ENCODE data around the gene GMIP. TPM values are rescaled to one million over a fixed set of nuclear protein-coding genes. Genes with fewer than 3 reads are reported as not detected.

GMIP gene
- polyA plus RNA-seq, 1 of the 3 experiments (the other 2 are of a cell fraction) = 6.3 TPM

- ChIA-PET CTCF (no interaction called here), POLR2A (no interaction called here)
- Histone ChIP-seq H3K4me3 (ENCODE audit: low read depth in 2 of 2, low read length in 1 of 2) (no peak overlapping the region), H3K27ac (ENCODE audit: low read depth in 2 of 2, low read length in 1 of 2) (no peak overlapping the region), H3K9ac (no peak overlapping the region), H3K9me3 (peaks cover 3% of the 10 kb centered on the region), H3K4me2 (no peak overlapping the region), H2AFZ (ENCODE audit: low read depth) (no peak overlapping the region), H3K79me2 (ENCODE audit: insufficient read depth) (peaks cover 37% of the 10 kb centered on the region), H3F3A (replicated peaks; ENCODE audit: insufficient read depth) (no peaks in the 10 kb centered on the region), H3K27me3 (ENCODE audit: insufficient read depth) (no peaks in the 10 kb centered on the region), H3K9me2 (no peaks in the 10 kb centered on the region), H3K4me1 (ENCODE audit: control insufficient read depth in 1 of 2, insufficient read depth in 2 of 2, low read depth in 1 of 2, low read length in 1 of 2) (no peaks in the 10 kb centered on the region; a peak in 1 of 4 replicates), H3K36me3 (replicated peaks in 1 of 2; ENCODE audit: control insufficient read depth in 1 of 2, insufficient read depth in 2 of 2, low read length in 1 of 2) (peaks cover 10 to 56% of the 10 kb centered on the region in 2 experiments), H4K20me1 (ENCODE audit: insufficient read depth) (no peaks in the 10 kb centered on the region)
- TF ChIP-seq YY1 (IDR thresholded peaks at IDR 0.05; ENCODE audit: low read depth) = no peak
- 98% methylated on average over 6 of the region's 6 CpGs for WGBS (ENCODE audit: low lambda C conversion rate)
- no peak for DNase-seq
Observed at GRCh38 chr19:19674315-19674714, 30.9 kb upstream of the GMIP start.

GRCh38 chr19:19672816-19673215 lies 29.4 kb upstream of the GMIP start:
- Histone ChIP-seq H2AFZ (ENCODE audit: low read depth) (no peak overlapping the region), H3K27ac (ENCODE audit: low read depth in 2 of 2, low read length in 1 of 2) (no peak overlapping the region), H3K27me3 (ENCODE audit: insufficient read depth) (no peaks in the 10 kb centered on the region), H3K4me2 (no peak overlapping the region), H3K4me1 (ENCODE audit: control insufficient read depth in 1 of 2, insufficient read depth in 2 of 2, low read depth in 1 of 2, low read length in 1 of 2) (peaks cover 0 to 4% of the 10 kb centered on the region in 2 experiments; a peak in 1 of 4 replicates), H3K9me2 (no peaks in the 10 kb centered on the region), H3K9me3 (no peaks in the 10 kb centered on the region; the same call in 1 of the 2 replicates), H3F3A (replicated peaks; ENCODE audit: insufficient read depth) (no peaks in the 10 kb centered on the region), H4K20me1 (ENCODE audit: insufficient read depth) (no peaks in the 10 kb centered on the region), H3K4me3 (ENCODE audit: low read depth in 2 of 2, low read length in 1 of 2) (no peak overlapping the region), H3K36me3 (replicated peaks in 1 of 2; ENCODE audit: control insufficient read depth in 1 of 2, insufficient read depth in 2 of 2, low read length in 1 of 2) (peaks cover 2 to 42% of the 10 kb centered on the region in 2 experiments), H3K9ac (no peak overlapping the region), H3K79me2 (ENCODE audit: insufficient read depth) (peaks cover 41% of the 10 kb centered on the region)
- ChIA-PET CTCF (interaction anchor here (0.8 kb wide), 1 partner anchor 284 kb away, joined by 3 read pairs; no protein-coding TSS in a partner anchor), POLR2A (no interaction called here)
- 97% methylated on average over 3 of the region's 3 CpGs for WGBS (ENCODE audit: low lambda C conversion rate)
- no peak for TF ChIP-seq TCF12 (IDR thresholded peaks at IDR 0.05)
- TF ChIP-seq ELF1 (IDR thresholded peaks at IDR 0.05) = no peak
- no peak for TF ChIP-seq USF1 (IDR thresholded peaks at IDR 0.05; ENCODE audit: borderline replicate concordance, low read depth)
- no peak for TF ChIP-seq TEAD4 (IDR thresholded peaks at IDR 0.05; ENCODE audit: borderline replicate concordance, insufficient read depth)
- no peak for TF ChIP-seq REST (IDR thresholded peaks at IDR 0.05; ENCODE audit: low read depth, low read length)
- TF ChIP-seq RCOR1 (IDR thresholded peaks at IDR 0.05; ENCODE audit: low read length) = no peak
- no peak for TF ChIP-seq JUND (IDR thresholded peaks at IDR 0.05)
- no peak for TF ChIP-seq MAX (IDR thresholded peaks at IDR 0.05; ENCODE audit: low read depth)
- no peak for TF ChIP-seq SMC3 (IDR thresholded peaks at IDR 0.05; ENCODE audit: low read depth, low read length)
- no peak for TF ChIP-seq YY1 (IDR thresholded peaks at IDR 0.05; ENCODE audit: low read depth)
- no peak for TF ChIP-seq GABPA (IDR thresholded peaks at IDR 0.05; ENCODE audit: low read depth)
- TF ChIP-seq SIN3A (IDR thresholded peaks at IDR 0.05; ENCODE audit: borderline replicate concordance, low read depth, low read length) = no peak
- TF ChIP-seq RFX5 (IDR thresholded peaks at IDR 0.05; ENCODE audit: low read length) = no peak
- DNase-seq = no peak

Measured in SK-N-SH (cell line).